HG02973 (cell line): ENCODE results near the gene PAQR7.

Experiments used
- ATAC-seq: cut with Tn5 transposase; IDR thresholded peaks from one replicate; pipeline ENCODE4 v1.9.1; 2021; ENCODE audit warnings: moderate library complexity; ENCODE audit not compliant: unreplicated experiment

PAQR7 gene

DNA sequence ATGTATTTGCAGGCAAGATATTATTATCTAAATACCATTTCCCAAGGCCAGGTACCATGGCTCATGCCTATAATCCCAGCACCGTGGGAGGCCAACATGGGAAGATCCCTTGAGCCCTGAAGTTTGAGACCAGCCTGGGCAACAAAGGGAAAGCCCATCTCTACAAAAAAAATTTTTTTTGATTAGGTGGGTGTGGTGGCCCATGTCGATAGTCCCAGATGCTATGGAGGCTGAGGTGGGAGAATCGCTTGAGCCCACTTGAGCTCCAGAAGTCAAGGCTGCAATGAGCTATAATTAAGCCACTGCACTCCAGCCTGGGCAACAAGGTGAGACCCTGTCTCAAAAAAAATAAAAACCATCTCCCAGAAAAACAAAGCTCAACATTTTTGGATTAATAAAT lies 28.5 kb upstream of the PAQR7 start:
- ATAC-seq, result no peak

DNA sequence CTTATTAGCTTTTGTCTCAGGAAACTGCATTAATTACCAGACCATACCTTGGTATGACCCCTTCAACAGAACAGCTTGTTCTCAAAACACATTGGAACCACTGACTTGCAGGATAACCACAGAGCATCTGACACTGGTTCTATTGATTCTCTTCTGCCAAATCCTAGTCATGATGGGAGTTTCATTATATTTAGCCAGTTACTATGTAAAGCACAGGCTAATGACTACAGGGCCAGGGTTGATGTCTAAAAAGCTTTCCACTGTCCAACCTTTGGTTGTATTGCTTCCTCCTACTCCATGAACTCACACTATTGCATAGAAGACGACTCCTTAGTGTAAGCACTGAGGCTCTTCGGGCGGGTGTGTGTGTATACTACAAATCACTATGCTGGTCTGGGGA lies 27.0 kb upstream of the PAQR7 start:
- ATAC-seq, result no peak

DNA sequence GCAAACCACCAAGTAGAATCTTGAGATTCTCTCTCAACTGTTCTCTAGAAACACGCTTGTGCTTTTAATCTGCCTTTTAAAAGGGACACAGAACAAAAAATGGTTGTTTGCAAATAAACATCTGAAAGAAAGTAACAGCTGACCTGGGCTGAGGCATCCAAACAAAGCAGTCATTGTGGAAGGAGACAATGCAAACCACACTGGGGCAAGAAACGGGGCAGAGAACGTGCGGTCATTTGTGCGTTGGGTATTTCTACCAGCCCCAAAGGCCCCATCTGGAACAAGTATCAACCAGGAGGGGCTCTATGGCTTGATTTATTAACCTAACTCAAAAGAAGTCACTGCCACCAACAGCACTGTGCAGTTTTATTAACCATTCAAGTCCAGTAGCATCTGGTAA lies 24.7 kb upstream of the PAQR7 start:
- no peak for ATAC-seq

DNA sequence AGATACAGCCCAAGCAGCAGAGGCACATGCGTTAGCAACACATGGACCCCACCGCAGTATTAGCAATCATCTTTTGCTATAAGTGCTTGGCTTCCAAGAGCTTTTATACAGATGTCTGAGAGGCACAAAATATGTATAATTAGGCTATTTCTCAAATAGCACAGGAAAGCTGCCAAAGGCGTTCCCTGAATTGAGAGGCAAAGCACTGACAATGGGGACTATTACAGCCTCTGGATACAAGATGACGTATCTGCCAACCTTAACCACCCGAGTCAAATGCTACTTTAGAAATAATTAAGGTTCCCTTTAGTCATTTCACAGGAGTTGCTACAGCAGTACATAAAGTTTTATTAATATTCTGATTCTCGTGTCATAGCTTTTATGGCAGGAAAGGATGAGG lies 24.3 kb upstream of the PAQR7 start:
- ATAC-seq, result no peak

DNA sequence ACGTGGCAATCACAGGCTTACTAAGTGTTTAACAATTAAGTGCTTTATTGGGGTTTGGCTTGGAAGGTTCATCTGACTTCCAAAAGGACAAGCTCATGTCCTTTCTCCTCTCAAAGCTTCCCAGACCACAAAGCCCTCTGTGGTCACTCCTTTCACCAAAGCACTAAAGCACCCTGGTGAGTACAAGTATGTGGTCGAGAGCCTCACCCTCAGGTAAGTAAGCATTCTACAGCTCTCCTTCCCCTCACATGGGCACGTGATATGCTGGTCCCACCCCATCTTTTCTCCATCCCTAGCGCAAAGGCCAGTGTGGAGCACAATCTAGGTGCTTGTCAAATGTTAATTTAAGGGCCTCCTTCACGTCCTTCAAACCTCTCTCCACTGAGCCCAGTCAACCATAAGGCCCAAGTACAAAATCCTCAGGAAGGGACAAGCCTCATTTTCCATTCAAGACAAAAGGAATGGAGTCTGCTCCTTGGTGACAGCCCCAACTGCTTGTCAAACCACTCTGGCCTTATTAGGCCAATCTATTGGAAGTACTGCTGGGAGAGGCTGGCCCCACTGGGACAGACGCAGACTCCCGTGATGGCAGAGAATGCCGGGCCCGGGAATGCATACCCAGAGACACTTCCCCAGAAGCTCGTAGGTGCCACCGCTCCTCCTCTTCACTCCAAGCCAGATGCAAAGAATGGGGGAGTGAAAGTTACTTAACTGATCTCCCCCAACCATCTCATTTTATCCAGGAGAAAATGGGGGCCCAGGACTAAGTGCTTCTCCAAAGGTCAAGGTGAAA lies 22.9 kb upstream of the PAQR7 start:
- ATAC-seq, result no peak

DNA sequence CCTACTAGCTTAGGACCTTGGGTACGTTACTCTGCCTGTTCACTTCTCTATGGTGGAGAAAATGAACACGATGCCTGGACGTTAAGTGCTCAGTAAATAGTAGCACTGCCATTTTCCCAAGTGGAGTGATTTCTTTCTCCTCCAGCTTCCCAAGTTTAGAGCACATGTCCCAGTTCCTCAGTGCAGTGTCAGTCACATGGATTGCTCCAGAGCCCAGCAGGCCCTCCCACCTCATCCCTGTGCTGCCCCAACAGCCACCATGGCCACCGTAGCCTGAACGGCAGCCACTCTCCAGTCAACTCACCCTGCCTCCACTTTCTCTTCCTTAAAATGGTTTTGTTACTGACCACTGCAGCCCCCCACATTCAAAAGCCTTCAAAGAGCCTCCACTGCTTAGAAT lies 22.2 kb upstream of the PAQR7 start:
- no peak for ATAC-seq

DNA sequence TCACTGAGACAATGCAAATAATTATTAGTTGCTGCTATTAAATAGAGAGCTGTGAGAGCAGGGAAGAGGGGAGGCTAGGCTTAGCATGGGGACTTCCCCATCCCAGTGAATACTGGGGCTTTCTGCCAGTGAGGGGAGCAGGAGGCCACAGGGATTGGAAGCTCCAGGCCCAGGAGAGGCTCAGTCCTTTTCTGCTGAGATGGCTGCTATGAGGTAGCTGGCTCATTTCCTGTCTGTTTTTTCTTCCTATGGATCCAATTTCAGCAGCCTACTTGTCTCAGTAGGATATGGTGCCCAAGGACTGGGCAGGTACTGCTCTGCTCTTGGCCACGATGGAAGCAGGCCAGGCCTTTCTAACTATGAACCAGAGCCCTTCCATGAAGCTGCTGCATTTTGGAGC lies 20.8 kb upstream of the PAQR7 start:
- no peak for ATAC-seq

DNA sequence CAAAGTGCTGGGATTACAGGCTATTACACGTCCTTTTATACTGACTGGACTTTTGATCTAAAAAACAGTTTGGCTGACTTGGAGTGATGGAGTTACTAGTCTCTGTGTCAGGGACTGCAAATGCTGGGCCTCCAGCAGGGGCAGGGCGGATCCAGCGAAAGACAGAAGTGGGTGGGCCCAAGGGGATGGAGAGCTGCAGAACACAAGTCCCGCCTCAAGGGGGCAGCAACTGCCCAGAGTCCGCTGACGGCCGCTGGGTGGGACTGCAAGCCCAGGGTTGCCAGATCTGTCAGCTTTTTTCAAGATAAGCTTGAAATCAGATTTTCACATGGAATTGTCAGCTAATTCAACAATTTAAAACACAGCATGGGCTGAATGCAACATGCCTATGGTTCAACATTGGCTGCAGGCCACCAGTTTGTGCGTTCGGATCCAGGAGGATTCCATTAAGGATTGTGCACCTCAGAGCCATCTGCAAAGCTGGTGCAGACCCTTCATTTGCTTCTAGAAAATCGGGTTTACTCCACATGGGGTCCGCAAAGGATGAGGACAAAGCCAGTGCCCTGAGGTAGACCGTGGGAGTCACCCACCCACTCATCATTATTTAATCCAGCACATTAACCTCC lies 20.0 kb upstream of the PAQR7 start:
- peak; percentile 83 for ATAC-seq

DNA sequence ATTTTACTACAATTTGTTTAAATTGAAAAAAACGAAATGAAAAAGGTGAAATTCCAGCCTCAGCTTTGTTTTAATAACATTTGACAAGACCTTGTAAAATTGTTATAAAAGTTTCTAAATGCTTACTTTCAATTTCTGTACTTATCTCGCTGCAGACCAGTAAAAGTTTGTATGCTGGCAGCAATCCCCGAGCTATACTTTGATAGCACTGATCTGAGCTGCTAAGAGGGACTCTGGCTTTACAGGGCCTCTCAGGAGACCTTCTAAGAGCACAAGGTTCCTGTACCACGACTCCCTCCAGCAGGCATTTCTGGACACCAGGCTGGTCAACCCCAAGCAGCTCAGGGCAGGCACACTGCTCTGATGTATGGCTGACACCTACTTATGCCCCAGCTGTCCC lies 17.6 kb upstream of the PAQR7 start:
- no peak for ATAC-seq

DNA sequence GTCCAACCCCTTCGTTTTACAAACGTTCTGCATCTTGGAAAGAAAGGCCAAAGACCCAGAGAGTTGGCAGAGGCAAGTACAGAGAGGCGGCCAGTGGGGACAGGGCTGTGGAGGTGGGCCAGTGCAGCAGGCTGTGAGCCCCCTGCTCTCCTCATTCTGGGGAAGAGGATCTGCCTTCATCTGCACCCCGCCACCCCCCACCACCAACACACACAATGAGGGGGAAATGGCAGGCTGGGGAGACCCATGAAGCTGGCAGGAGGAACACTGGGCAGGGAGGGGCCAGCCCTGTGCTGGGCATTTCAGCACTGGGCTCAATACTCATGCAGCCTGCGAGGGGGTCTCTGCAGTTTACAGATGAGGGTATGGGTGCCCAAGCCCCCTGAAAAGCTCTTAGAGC lies 16.1 kb upstream of the PAQR7 start:
- ATAC-seq, result no peak

DNA sequence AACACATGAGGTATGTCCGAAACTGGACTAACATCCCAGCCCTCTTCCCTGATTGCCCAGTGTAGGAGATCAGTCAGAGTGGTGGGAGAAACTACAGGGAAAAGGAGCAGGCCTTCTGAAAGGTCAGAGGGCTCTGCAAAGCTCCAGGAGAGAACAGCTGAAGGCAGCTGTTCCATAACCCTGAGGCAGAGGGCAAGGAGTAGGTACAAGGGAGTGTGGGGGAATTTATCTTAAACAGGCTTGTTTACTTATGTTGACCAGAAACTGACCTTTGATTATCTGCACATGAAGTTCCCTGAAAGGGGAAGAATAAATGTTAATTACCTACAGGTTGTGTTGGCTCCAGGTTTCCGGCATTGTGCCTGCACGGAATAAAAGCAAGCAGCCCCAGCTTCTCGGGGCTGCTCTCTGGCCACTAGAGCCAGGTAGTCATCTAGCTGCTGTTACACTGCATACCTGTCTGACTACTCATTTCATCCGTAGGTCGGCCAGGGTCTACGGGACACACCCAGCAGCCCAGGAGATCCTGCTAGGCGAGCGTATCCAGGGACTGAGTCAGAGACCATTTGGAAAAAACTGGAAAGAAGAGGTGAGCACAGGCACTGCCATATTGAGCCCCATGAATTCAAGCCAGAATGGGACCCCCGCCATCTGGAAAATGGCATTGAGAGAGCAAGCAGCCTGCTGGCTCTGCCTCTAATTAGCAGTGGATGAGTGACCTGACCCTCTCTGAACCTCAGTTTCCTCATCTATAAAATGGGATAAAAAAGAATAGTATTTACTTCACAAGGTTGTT lies 14.9 kb upstream of the PAQR7 start:
- no peak for ATAC-seq

DNA sequence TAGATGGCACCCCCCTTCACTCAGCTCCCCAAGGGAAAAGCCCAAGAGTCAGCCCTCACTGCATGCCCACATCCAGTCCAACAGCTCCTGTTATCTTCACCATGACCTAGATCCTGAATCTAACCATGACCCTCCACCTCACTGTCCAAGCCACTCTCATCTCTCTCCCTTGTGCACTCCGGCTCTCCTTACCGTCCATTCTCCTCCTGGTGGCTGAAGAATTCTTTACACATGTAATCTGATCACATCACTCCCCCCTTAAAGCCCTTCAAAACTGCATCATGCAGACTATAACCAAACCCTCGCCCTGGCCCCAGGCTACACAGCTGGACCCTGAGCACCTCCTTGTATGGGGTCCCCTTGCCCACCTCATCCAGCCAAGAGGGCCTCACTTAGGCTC lies 14.0 kb upstream of the PAQR7 start:
- ATAC-seq, result no peak

DNA sequence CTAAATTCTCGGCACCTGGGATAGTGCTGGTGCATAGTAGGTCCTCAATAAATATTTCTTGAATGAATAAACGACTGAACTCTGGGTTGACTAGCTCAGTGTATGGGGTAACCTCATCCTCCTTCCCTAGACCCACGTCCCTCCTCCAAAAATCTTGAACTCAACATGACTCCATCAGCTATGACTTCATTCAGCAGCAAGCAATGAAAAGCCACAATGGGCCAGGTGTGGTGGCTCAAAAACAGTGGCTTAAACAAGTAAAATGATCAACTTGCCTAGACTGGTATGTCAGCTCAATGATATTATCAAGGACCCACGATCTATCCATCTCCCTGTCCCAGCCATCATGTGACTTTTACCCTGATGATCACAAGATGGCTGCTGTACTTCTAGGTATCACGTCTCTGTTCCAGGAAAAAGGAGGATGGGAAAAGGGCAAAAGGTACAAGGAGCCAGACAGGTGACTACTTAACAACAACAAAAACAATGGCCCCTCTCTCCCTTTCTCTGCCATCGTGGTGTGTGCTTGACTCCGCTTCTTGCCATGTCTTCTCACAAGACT lies 13.0 kb upstream of the PAQR7 start:
- no peak for ATAC-seq

DNA sequence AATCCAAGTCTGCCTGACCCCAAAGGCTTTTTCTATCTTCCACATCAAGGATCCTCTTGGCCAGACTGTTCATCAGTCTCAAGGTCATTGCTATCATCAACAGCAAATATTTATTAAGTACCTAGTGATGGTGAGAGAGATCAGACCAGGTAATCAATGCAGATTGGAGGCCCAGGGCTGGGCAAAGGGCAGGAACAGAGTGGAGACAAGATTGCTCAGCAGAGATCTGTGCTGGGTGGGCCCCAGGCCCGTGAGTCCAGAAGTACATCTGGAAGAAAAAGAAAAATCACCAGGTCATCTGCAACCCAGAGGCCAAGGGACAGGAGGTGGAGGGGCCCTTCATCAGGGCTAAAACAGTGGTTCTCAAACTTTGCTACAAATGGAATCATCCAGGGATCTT lies 10.1 kb upstream of the PAQR7 start:
- no peak for ATAC-seq

DNA sequence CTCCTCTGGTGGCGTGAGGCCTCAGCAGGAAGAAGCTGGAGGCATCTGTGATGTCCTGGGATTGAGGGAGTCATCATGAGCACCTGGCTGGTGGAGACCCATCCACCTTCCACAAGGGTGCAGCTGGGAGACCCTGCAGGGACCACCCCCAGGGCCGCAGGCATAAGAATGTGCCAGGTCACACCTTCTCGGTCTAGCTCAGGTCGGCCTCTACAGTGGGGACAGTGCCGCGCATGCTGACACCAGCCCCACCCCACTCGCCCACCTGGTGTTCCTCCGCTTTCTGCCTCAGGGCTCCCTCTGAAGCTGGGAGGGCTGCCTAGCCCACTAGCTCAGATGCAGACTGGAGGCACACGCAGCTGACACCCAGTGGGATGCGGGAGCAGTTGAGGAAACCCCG lies 5.8 kb upstream of the PAQR7 start:
- ATAC-seq, result no peak

DNA sequence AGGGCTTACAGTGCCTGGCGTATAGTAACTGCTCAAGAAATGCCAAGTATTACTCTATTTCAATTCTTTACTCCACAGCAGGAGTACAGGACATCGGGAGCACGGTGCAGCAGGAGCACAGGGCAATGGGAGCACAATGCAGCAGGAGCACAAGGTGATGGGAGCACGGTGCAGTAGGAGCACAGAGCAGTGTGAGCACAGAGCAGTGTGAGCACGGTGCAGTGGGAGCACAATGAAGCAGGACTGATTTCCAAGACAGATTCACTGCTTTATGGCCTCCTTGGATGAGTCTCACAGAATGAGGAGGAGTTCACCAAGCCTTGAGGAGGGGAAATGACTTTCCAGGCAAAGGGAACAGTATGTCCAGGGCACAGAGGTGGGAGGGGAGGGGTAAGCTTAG lies 5.0 kb upstream of the PAQR7 start:
- no peak for ATAC-seq

DNA sequence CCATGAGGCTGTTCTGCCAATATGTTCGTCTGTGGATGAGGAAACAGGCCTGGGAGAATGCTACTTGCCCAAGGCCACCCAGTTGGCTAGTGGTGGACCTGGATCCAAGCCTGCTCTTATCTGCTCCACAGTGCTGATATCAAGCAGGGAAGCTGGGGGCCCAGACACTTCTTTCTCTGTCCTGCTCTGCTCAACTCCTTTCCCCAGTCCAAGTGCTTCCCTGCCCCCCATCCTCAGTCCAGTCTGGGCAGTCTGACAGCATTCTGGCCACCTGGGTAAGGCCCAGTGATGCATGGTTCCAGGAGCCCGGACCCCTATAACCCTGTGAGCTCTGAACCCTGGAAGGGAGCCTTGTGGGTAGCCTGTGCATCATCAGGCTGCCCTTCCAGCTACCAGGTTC lies 4.2 kb upstream of the PAQR7 start:
- no peak for ATAC-seq

DNA sequence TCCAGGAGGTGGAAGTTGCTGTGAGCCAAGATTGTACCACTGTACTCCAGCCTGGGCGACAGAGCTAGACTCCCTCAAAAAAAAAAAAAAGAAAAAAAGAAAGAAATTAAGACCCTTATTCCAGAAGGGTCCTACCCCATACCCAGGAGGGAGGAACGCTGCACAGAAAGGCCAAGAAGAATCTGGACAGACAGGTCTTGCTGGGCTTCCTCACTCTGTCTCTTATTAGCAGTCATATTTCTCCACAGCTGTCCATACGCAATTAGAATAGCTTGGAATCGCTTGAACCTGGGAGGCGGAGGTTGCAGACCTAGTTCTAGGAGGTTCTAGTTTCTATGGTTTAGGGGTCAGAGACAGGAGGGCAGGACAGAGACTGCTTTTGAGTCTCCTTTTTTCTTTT lies 3.2 kb upstream of the PAQR7 start:
- no peak for ATAC-seq

DNA sequence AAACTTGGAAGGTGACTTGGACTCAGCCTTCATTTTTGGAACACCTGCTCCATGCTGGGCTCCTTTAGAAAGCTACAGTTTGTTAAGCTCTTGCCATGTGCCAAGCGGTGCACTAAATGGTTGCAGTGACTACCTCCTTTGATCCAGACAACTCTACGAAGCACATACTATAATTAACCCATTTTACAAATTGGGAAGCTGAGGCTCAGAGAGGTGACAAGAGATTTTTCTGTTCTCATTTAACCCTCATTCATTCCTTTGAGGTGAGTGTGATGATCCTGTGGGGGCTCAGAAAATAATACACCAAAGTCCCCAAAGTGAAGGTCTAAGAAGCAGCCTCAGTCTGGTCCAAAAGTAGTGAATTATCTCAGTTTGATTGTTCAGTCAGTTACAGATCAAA lies 1.6 kb upstream of the PAQR7 start:
- no peak for ATAC-seq

DNA sequence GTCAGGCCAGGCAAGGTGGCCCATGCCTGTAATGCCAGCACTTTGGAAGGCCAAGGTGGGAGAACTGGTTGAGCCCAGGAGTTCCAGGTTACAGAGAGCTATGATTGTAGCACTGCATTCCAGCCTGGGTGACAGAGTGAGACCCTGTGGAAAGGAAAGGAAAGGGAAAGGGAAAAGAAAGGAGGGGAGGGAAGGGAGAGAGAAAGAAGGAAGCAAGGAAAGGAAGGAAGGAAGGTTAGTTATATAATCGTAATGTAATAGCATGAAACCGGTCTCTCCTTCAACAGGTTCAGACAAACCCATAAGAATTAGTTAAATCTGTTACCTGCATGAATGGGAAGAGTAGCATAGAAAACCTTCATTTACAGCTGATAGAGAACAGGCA lies 1.2 kb upstream of the PAQR7 start:
- no peak for ATAC-seq

DNA sequence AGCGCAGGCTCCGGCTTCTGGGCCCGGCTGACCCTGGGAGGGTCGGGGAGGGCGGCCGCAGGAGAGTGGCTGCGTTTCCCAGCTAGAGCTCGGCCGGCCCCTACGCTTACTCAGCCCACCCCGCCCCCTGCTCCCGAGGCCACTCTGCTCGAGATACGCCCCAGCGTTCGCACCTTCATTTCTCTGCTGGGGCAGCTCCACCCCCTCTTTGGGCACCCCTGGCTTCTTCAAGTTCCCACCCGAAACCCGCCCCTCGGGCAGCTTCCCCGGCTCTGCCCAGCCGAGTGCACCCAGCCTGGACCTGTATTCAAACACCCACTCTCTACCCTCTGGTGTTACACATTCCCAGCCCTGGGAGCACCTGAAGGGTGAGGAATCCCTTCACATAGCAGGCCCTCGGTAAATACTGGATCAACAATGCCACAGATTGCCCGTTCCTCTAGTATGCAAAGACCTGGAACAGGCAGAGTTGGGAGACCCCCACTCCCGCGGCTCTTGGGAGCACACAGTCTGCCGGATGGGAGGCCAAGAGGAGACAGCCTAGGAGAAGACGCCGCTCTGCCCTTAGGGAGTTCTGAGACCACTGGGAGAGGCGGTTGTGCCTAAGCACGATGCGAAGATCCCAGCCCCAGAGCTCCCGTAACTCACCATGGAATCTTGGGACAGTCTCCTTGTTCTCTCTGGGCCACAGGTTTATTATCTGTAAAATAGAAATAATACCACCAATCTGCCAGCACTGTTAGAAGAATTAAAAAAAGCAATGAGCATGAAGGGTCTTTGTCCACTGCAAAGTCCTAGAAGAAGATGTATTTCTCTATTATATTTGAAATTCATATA lies 566 bp upstream of the PAQR7 start:
- ATAC-seq, result no peak
